Measurements from ENCODE around the gene MUC21.

Gene MUC21

GRCh38 chr6:31037169-31037568 lies 53.7 kb downstream of the MUC21 start:
- Histone ChIP-seq H4K20me1 (ENCODE audit: insufficient read depth, low read length) (no peaks in the 10 kb centered on the region), H3K79me2 (ENCODE audit: low read length) (no peaks in the 10 kb centered on the region), H3K9ac (ENCODE audit: low read length) (no peak overlapping the region), H3K4me1 (ENCODE audit: low read length) (no peaks in the 10 kb centered on the region), H3F3A (ENCODE audit: insufficient read depth, low read length) (no peaks in the 10 kb centered on the region), H3K9me2 (replicated peaks; ENCODE audit: insufficient read depth, low read length) (no peaks in the 10 kb centered on the region), H3K4me2 (ENCODE audit: low read depth, low read length) (no peak overlapping the region), H3K27me3 (replicated peaks; ENCODE audit: insufficient read depth, low read length) (0 out of 2 replicates have a peak, but pooled peaks cover 10% of the 10 kb centered on the region), H3K9me3 (replicated peaks; ENCODE audit: insufficient read depth, low read length) (no peaks in the 10 kb centered on the region), H3K36me3 (replicated peaks; ENCODE audit: insufficient read depth, low read length) (no peaks in the 10 kb centered on the region), H3K4me3 (ENCODE audit: low read length) (no peak overlapping the region), H3K27ac (ENCODE audit: low read length) (no peak overlapping the region), H2AFZ (ENCODE audit: low read length) (no peak overlapping the region)
- TF ChIP-seq, protein P1, sequence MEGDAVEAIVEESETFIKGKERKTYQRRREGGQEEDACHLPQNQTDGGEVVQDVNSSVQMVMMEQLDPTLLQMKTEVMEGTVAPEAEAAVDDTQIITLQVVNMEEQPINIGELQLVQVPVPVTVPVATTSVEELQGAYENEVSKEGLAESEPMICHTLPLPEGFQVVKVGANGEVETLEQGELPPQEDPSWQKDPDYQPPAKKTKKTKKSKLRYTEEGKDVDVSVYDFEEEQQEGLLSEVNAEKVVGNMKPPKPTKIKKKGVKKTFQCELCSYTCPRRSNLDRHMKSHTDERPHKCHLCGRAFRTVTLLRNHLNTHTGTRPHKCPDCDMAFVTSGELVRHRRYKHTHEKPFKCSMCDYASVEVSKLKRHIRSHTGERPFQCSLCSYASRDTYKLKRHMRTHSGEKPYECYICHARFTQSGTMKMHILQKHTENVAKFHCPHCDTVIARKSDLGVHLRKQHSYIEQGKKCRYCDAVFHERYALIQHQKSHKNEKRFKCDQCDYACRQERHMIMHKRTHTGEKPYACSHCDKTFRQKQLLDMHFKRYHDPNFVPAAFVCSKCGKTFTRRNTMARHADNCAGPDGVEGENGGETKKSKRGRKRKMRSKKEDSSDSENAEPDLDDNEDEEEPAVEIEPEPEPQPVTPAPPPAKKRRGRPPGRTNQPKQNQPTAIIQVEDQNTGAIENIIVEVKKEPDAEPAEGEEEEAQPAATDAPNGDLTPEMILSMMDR (IDR thresholded peaks at IDR 0.05; ENCODE audit: low read length) = no peak
- TF ChIP-seq EZH2 (optimal IDR thresholded peaks at IDR 0.05; ENCODE audit: low read depth, low read length) (no peak), EZH2phosphoT487 (IDR thresholded peaks at IDR 0.05; ENCODE audit: low read length) (no peak)
- no peak for DNase-seq

- no peaks in the 10 kb centered on the region for H3K4me1 ChIP-seq (ENCODE audit: low read length)
- H3K9ac ChIP-seq (ENCODE audit: low read length) = no peak overlapping the region
- H3K9me3 ChIP-seq (replicated peaks; ENCODE audit: insufficient read depth, low read length) = no peaks in the 10 kb centered on the region
- no peaks in the 10 kb centered on the region for H3K36me3 ChIP-seq (replicated peaks; ENCODE audit: insufficient read depth, low read length)
- 0 out of 2 replicates have a peak, but pooled peaks cover 10% of the 10 kb centered on the region for H3K27me3 ChIP-seq (replicated peaks; ENCODE audit: insufficient read depth, low read length)
- H3K9me2 ChIP-seq (replicated peaks; ENCODE audit: insufficient read depth, low read length) = no peaks in the 10 kb centered on the region
- TF ChIP-seq EZH2phosphoT487 (IDR thresholded peaks at IDR 0.05; ENCODE audit: low read length) (no peak), EZH2 (optimal IDR thresholded peaks at IDR 0.05; ENCODE audit: low read depth, low read length) (no peak)
- TF ChIP-seq, protein P1 (IDR thresholded peaks at IDR 0.05; ENCODE audit: low read length) = no peak
- H2AFZ ChIP-seq (ENCODE audit: low read length) = no peak overlapping the region
- no peak overlapping the region for H3K27ac ChIP-seq (ENCODE audit: low read length)
- no peaks in the 10 kb centered on the region for H3F3A ChIP-seq (ENCODE audit: insufficient read depth, low read length)
- H3K4me3 ChIP-seq (ENCODE audit: low read length) = no peak overlapping the region
- no peak for DNase-seq
- H4K20me1 ChIP-seq (ENCODE audit: insufficient read depth, low read length) = no peaks in the 10 kb centered on the region
- no peak overlapping the region for H3K4me2 ChIP-seq (ENCODE audit: low read depth, low read length)
- no peaks in the 10 kb centered on the region for H3K79me2 ChIP-seq (ENCODE audit: low read length)
Measured at GRCh38 chr6:31037682-31038081, 54.2 kb downstream of the MUC21 start.

- Histone ChIP-seq H3K4me2 (ENCODE audit: low read depth, low read length) (no peak overlapping the region), H3K9me2 (replicated peaks; ENCODE audit: insufficient read depth, low read length) (no peaks in the 10 kb centered on the region), H3K36me3 (replicated peaks; ENCODE audit: insufficient read depth, low read length) (no peaks in the 10 kb centered on the region), H3K9ac (ENCODE audit: low read length) (no peak overlapping the region), H3K4me1 (ENCODE audit: low read length) (no peaks in the 10 kb centered on the region), H3F3A (ENCODE audit: insufficient read depth, low read length) (no peaks in the 10 kb centered on the region), H2AFZ (ENCODE audit: low read length) (no peak overlapping the region), H3K9me3 (replicated peaks; ENCODE audit: insufficient read depth, low read length) (no peaks in the 10 kb centered on the region), H3K27me3 (replicated peaks; ENCODE audit: insufficient read depth, low read length) (peaks cover 10% of the 10 kb centered on the region; the same call in 1 of the 2 replicates), H3K4me3 (ENCODE audit: low read length) (no peak overlapping the region), H4K20me1 (ENCODE audit: insufficient read depth, low read length) (no peaks in the 10 kb centered on the region), H3K79me2 (ENCODE audit: low read length) (no peaks in the 10 kb centered on the region), H3K27ac (ENCODE audit: low read length) (no peak overlapping the region)
- TF ChIP-seq, protein P1 (IDR thresholded peaks at IDR 0.05; ENCODE audit: low read length) = no peak
- no peak for TF ChIP-seq EZH2phosphoT487 (IDR thresholded peaks at IDR 0.05; ENCODE audit: low read length)
- DNase-seq = no peak
Measured at GRCh38 chr6:31038559-31038958, 55.0 kb downstream of the MUC21 start.

All from MM.1S (cell line).